Neural progenitor cell (in vitro differentiated cells): Measurements from ENCODE around the gene RSPH9.
"Not testable (repeated sequence)": the region's sequence is repeated elsewhere in the genome, so short reads cannot be mapped to it uniquely, and the experiment has no call there.

ENCODE experiments used
- EZH2 ChIP-seq: fragments of 200-600 bp; sonication (generic); IDR thresholded peaks from 2 replicates; pipeline ENCODE4 v1.6.1; 2017; ENCODE audit warnings: antibody characterized with exemption, mild to moderate bottlenecking, moderate library complexity
- EZH2phosphoT487 ChIP-seq: fragments of 200-600 bp; sonication (generic); IDR thresholded peaks from 2 replicates; pipeline ENCODE4 v1.6.1; 2017; ENCODE audit warnings: antibody characterized with exemption
- TF ChIP-seq, protein P1 (sequence below): fragments of 200-600 bp; sonication (generic); IDR thresholded peaks from 2 replicates; pipeline ENCODE4 v1.5.1; 2017; ENCODE audit warnings: antibody characterized with exemption, mild to moderate bottlenecking

GRCh38 chr6:43700939-43701560 is 56.2 kb downstream of the RSPH9 start:
- TF ChIP-seq, protein P1, sequence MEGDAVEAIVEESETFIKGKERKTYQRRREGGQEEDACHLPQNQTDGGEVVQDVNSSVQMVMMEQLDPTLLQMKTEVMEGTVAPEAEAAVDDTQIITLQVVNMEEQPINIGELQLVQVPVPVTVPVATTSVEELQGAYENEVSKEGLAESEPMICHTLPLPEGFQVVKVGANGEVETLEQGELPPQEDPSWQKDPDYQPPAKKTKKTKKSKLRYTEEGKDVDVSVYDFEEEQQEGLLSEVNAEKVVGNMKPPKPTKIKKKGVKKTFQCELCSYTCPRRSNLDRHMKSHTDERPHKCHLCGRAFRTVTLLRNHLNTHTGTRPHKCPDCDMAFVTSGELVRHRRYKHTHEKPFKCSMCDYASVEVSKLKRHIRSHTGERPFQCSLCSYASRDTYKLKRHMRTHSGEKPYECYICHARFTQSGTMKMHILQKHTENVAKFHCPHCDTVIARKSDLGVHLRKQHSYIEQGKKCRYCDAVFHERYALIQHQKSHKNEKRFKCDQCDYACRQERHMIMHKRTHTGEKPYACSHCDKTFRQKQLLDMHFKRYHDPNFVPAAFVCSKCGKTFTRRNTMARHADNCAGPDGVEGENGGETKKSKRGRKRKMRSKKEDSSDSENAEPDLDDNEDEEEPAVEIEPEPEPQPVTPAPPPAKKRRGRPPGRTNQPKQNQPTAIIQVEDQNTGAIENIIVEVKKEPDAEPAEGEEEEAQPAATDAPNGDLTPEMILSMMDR, result not testable (repeated sequence)
- TF ChIP-seq EZH2, EZH2phosphoT487: not testable (repeated sequence)
